ENCODE results near the gene ANKS6. TPM values are rescaled to one million over a fixed set of nuclear protein-coding genes. Genes with fewer than 3 reads are reported as not detected.
A peak's percentile ranks its signal among the peaks of the same experiment; 100 is the strongest.

ANKS6 gene
- total RNA-seq, 2 experiments from 2014 or later: 16.6 to 16.9 TPM

DNA sequence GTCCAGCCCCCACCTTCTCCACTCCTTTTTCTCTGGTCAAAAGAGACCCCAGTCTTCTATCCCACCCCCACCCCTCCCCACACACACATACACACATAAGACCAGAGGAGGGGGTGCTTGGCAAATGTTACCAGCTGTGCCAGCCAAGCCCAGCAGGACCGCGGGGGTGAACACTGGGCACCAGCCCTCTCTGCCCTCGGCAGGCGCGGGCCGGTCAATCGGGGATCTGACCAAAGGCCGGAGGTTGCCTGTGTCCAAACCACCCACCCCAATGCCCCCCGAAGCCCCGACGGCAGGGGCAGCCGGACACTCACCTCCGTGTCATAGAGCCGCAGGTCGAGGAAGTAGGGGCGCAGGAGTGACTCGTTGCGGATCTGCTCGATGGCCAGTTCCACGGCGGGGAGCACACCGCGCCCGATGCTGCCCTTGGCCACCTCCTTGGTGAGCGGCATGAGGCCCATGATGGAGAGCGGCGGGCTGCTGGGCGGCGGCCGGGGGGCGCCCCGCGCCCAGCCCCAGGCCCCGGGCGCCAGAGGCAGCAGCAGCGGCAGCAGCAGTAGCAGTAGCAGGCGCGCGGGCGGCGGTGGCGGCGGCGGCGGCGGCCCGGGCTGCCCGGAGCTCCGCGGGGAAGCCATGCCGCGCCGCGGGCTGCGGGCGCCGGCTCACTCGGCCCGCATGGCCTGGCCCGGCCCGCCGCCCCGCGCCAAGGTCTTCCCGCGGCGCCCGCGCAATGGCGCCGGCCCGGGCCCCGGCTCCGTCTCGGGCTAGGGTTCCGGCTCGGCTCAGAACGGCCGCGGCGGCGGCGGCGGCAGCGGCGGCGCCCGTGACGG lies 88.0 kb downstream of the ANKS6 start:
- H3K9me3 Mint-ChIP-seq: no peaks in the 10 kb centered on the region
- POLR2A ChIA-PET: no interaction called here
- peaks cover 63% of the 10 kb centered on the region for H3K27me3 Mint-ChIP-seq
- ATAC-seq: no peak
- H3K4me3 Mint-ChIP-seq: no peak overlapping the region
- H3K36me3 Mint-ChIP-seq (ENCODE audit: low read depth): no peaks in the 10 kb centered on the region
- DNase-seq: no peak
- CTCF ChIA-PET: no interaction called here
- peaks cover 2% of the 10 kb centered on the region for H3K4me1 Mint-ChIP-seq (ENCODE audit: low read depth)
- no peak overlapping the region for H3K27ac Mint-ChIP-seq
- intact Hi-C loops (cut with micrococcal nuclease): no loop called here
- TF ChIP-seq, protein P1, sequence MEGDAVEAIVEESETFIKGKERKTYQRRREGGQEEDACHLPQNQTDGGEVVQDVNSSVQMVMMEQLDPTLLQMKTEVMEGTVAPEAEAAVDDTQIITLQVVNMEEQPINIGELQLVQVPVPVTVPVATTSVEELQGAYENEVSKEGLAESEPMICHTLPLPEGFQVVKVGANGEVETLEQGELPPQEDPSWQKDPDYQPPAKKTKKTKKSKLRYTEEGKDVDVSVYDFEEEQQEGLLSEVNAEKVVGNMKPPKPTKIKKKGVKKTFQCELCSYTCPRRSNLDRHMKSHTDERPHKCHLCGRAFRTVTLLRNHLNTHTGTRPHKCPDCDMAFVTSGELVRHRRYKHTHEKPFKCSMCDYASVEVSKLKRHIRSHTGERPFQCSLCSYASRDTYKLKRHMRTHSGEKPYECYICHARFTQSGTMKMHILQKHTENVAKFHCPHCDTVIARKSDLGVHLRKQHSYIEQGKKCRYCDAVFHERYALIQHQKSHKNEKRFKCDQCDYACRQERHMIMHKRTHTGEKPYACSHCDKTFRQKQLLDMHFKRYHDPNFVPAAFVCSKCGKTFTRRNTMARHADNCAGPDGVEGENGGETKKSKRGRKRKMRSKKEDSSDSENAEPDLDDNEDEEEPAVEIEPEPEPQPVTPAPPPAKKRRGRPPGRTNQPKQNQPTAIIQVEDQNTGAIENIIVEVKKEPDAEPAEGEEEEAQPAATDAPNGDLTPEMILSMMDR (IDR thresholded peaks at IDR 0.05): no peak

DNA sequence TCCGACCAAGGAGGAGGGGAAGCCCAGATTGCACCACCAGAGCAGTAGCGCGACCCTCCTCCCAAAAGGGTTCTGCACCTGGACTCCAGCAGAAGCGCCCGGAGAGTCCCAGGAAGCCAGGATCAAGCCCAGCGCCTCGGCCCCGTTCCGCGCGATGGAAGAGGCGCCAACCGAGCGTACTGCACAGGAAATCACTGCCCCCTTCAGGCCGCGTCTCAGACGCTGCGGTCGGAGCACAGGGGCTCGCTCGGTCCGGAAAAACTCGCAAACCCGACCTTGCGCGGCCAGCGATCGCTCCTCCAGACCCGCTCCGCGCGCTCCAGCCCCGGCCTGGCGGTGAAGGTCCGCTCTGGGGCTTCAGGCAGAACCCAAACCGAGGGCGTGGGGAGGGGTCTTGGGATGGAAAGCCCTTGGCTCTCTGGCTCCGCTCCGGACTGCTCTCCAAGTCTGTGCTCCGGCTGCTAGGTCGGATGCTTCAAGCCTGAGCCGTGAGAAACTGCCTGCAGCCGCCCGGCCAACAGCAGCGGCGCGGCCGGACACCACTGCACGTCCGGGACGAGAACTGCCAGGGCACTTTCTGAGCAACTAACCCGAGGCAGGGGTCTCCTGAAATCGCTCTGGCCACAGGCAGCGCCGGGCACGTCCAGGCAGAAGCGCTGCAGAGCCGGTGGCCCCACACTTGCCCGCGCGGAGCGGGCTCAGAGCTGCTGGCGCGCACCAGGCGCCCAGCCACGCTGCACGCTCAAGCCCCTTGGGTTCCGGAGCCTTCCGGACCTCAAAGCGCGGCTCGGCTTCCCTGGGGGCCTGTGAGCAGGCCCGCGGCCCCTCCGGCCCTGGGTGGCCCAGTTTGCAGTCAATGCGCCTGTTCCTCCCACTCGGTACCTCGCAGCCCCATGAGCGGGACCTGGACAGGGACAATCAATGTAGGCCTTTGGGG lies 88.9 kb downstream of the ANKS6 start:
- no peak overlapping the region for H3K27ac Mint-ChIP-seq
- ChIA-PET CTCF (interaction anchor here (0.6 to 1.7 kb wide), 3 partner anchors 10 to 170 kb away, joined by 3 to 4 read pairs (median 3); no protein-coding TSS in a partner anchor), POLR2A (no interaction called here)
- H3K27me3 Mint-ChIP-seq: peaks cover 66% of the 10 kb centered on the region
- ATAC-seq (peak; percentile 75), DNase-seq (peak; percentile 57)
- H3K4me1 Mint-ChIP-seq (ENCODE audit: low read depth): peaks cover 2% of the 10 kb centered on the region
- no peak overlapping the region for H3K4me3 Mint-ChIP-seq
- intact Hi-C loops (cut with micrococcal nuclease): no loop called here
- TF ChIP-seq, protein P1 (IDR thresholded peaks at IDR 0.05): peak; percentile 58
- H3K36me3 Mint-ChIP-seq (ENCODE audit: low read depth): no peaks in the 10 kb centered on the region
- no peaks in the 10 kb centered on the region for H3K9me3 Mint-ChIP-seq

DNA sequence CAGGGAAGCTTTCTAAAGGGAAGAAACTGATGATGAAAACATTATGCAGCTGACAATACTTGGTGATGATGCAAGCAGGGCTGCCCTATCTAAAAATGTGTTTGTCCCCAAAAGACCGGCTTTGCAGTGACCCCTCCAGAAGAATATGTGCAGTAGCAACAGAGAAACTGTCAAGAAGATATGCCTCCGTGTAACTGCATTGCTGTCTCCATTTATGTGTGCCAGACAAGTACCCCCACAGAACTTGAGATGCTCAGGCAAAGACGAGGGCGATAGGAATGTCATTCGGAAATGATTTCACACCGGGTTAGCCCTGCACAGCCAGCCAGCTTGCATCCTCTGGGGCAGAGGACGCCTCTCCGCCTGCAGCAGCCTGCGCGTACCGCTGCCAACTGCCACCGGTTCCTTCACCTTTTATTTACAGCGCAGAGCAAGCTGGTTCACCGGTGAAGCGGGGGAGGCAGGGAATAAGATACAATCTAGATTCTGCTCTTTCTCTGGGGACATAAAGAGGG lies 89.6 kb downstream of the ANKS6 start:
- Mint-ChIP-seq H3K27me3 (peaks cover 63% of the 10 kb centered on the region), H3K9me3 (no peaks in the 10 kb centered on the region), H3K36me3 (ENCODE audit: low read depth) (no peaks in the 10 kb centered on the region), H3K27ac (no peak overlapping the region), H3K4me3 (no peak overlapping the region), H3K4me1 (ENCODE audit: low read depth) (peaks cover 2% of the 10 kb centered on the region)
- TF ChIP-seq, protein P1 (IDR thresholded peaks at IDR 0.05): no peak
- intact Hi-C loops (cut with micrococcal nuclease): no loop called here
- no peak for ATAC-seq
- POLR2A ChIA-PET: no interaction called here
- no peak for DNase-seq
- CTCF ChIA-PET: interaction anchor here (0.6 to 1.7 kb wide), 5 partner anchors 9 to 200 kb away, joined by 3 to 4 read pairs (median 4); no protein-coding TSS in a partner anchor

DNA sequence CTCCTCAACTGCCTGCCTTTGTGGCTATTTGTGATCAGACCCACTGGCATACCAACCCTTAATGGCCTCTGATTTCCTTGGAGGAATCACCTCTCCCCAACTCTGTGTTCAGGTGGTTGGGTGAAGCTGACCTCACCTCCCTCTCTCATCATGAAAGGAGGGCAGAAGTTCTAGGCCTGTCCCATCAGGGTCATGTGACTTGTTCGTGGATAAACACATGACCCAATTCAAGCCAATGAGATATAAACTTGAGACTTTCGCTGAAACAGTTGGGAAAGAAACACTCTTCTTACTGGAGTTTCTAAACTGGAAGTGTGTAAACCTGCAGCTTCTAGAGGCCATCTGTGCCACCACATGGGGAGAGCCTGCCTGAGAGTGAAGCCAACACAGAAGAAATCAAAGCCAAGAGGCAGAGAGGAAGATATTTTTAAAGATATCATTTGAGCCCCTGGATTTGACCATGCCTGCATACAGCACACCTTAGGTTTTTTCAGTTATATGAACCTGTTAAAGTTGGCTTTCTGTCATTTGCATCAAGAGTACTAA lies 93.4 kb downstream of the ANKS6 start:
- CTCF ChIA-PET: no interaction called here
- Mint-ChIP-seq H3K36me3 (ENCODE audit: low read depth) (no peaks in the 10 kb centered on the region), H3K9me3 (no peaks in the 10 kb centered on the region), H3K27me3 (peaks cover 39% of the 10 kb centered on the region), H3K4me3 (no peak overlapping the region), H3K4me1 (ENCODE audit: low read depth) (no peaks in the 10 kb centered on the region), H3K27ac (no peak overlapping the region)
- TF ChIP-seq, protein P1 (IDR thresholded peaks at IDR 0.05): no peak
- ATAC-seq (no peak), DNase-seq (no peak)
- POLR2A ChIA-PET: no interaction called here
- intact Hi-C loops (cut with micrococcal nuclease): no loop called here
